GM12878 (cell line): Measurements from ENCODE around the gene MYL12B. TPM values are rescaled to one million over a fixed set of nuclear protein-coding genes. Genes with fewer than 3 reads are reported as not detected.
A peak's percentile ranks its signal among the peaks of the same experiment; 100 is the strongest.

Experiments used
- ATF2 ChIP-seq: IDR thresholded peaks from 2 replicates; pipeline ENCODE4 v1.6.1; 2012; ENCODE audit warnings: low read length, inconsistent platforms
- ATF7 ChIP-seq: fragments of 450-650 bp; IDR thresholded peaks from 2 replicates; pipeline ENCODE4 v1.6.1; 2016; ENCODE audit warnings: low read depth, mild to moderate bottlenecking
- CEBPB ChIP-seq, 2 experiments: fragments of 150-350 bp in 1 of 2; IDR thresholded peaks; 2 replicates each; pipeline ENCODE4 v1.6.1; 2012 to 2014; ENCODE audit warnings: low read depth in 2 of 2, low read length in 2 of 2, borderline replicate concordance in 1 of 2, inconsistent platforms in 1 of 2
- CUX1 ChIP-seq: IDR thresholded peaks from 2 replicates; pipeline ENCODE4 v1.6.1; 2012; ENCODE audit warnings: improper control_type of control experiment, low read depth, low read length; ENCODE audit not compliant: insufficient replicate concordance
- EED ChIP-seq: sonication (generic); IDR thresholded peaks from 2 replicates; pipeline ENCODE4 v1.6.1; 2016; ENCODE audit warnings: antibody characterized with exemption, low read depth
- ETV6 ChIP-seq, 2 experiments: fragments of 450-650 bp in 1 of 2; IDR thresholded peaks in 1 of 2; conservative IDR thresholded peaks in 1 of 2; 2 replicates each; pipeline ENCODE4 v1.6.1; 2014; ENCODE audit warnings: antibody characterized with exemption in 1 of 2, borderline replicate concordance in 1 of 2, low read depth in 1 of 2, mild to moderate bottlenecking in 1 of 2, moderate library complexity in 1 of 2
- FOXM1 ChIP-seq: IDR thresholded peaks from 2 replicates; pipeline ENCODE4 v1.6.1; 2012; ENCODE audit warnings: low read depth, mild to moderate bottlenecking, inconsistent platforms, low read length, moderate library complexity
- HDGF ChIP-seq: fragments of 450-650 bp; IDR thresholded peaks from 2 replicates; pipeline ENCODE4 v1.6.1; 2016; ENCODE audit warnings: antibody characterized with exemption
- IKZF1 ChIP-seq: fragments of 450-650 bp; conservative IDR thresholded peaks from 2 replicates; pipeline ENCODE4 v1.6.1; 2017; ENCODE audit warnings: antibody characterized with exemption, mild to moderate bottlenecking
- IRF3 ChIP-seq: fragments of 450-650 bp; IDR thresholded peaks from 2 replicates; pipeline ENCODE4 v1.6.1; 2014; ENCODE audit warnings: mild to moderate bottlenecking
- IRF4 ChIP-seq: IDR thresholded peaks from 2 replicates; pipeline ENCODE4 v1.6.1; 2011; ENCODE audit warnings: low read depth, low read length
- MEF2A ChIP-seq: IDR thresholded peaks from 2 replicates; pipeline ENCODE4 v1.6.1; 2011; ENCODE audit warnings: low read depth, mild to moderate bottlenecking, low read length, moderate library complexity; ENCODE audit not compliant: insufficient read depth
- MTA3 ChIP-seq: IDR thresholded peaks from 2 replicates; pipeline ENCODE4 v1.6.1; 2012; ENCODE audit warnings: low read length, inconsistent platforms, borderline replicate concordance
- NFYA ChIP-seq: IDR thresholded peaks from 2 replicates; pipeline ENCODE4 v1.6.1; 2011; ENCODE audit warnings: low read depth, mild to moderate bottlenecking, low read length, improper control_type of control experiment, borderline replicate concordance
- POLR2A ChIP-seq: IDR thresholded peaks from 2 replicates; pipeline ENCODE4 v1.6.1; 2011; ENCODE audit warnings: low read depth, mild to moderate bottlenecking, low read length
- RBBP5 ChIP-seq: fragments of 200-600 bp; sonication (generic); conservative IDR thresholded peaks from 2 replicates; pipeline ENCODE4 v1.6.1; 2016
- RCOR1 ChIP-seq: conservative IDR thresholded peaks from 2 replicates; pipeline ENCODE4 v1.6.1; 2012; ENCODE audit warnings: low read depth, low read length, improper control_type of control experiment
- SMC3 ChIP-seq: IDR thresholded peaks from 2 replicates; pipeline ENCODE4 v1.6.1; 2011; ENCODE audit warnings: low read length, improper control_type of control experiment, borderline replicate concordance
- SPI1 ChIP-seq: IDR thresholded peaks from 2 replicates; pipeline ENCODE4 v1.6.1; 2011; ENCODE audit warnings: low read depth, mild to moderate bottlenecking, low read length, moderate library complexity, borderline replicate concordance; ENCODE audit not compliant: insufficient read depth
- SREBF1 ChIP-seq: IDR thresholded peaks from 2 replicates; pipeline ENCODE4 v1.6.1; 2012; ENCODE audit warnings: mild to moderate bottlenecking, low read length
- TBL1XR1 ChIP-seq: IDR thresholded peaks from 2 replicates; pipeline ENCODE4 v1.6.1; 2012; ENCODE audit warnings: low read depth, low read length, improper control_type of control experiment
- TCF7 ChIP-seq: IDR thresholded peaks from 2 replicates; pipeline ENCODE4 v1.6.1; 2014; ENCODE audit warnings: antibody characterized with exemption, borderline replicate concordance
- ZBED1 ChIP-seq: IDR thresholded peaks from 2 replicates; pipeline ENCODE4 v1.6.1; 2016; ENCODE audit warnings: borderline replicate concordance
- polyA plus RNA-seq, 11 experiments: library from polyadenylated mRNA; depleted of rRNA in 4 of 11; unstranded in 6 of 11; stranded (reverse) in 5 of 11; fragments of >200 nt; fragmentation: Nextera tagmentation in 4 of 11; fragmentation: Illumina TruSeq in 1 of 11; extraction: Ambion mirVana in 4 of 11; extraction: Trizol in 1 of 11; gene quantifications; 1 replicate in 1 of 11; 2 replicates in 10 of 11; pipeline versions ENCODE4 v1.2.1 to v1.2.3, GENCODE V29; 2011 to 2016; ENCODE audit warnings: inconsistent platforms in 2 of 11, missing spikeins in 2 of 11, low read depth in 1 of 11
- total RNA-seq, 4 experiments: library from RNA; depleted of rRNA in 3 of 4; stranded (reverse); fragments of >200 nt in 3 of 4; fragmentation: Illumina TruSeq in 1 of 4; extraction: Trizol in 1 of 4; gene quantifications; 2 replicates each; pipeline versions ENCODE4 v1.2.1 to v1.2.3, GENCODE V29; 2013 to 2021

Gene MYL12B
- total and polyA plus RNA-seq, 10 of the 15 experiments (the other 5 are each of a cell fraction or from before 2014, with no cell fraction given), result 179 to 739 (median 400) TPM

GRCh38 chr18:3279201-3280185, 17.6 kb downstream of the MYL12B start (continued):
- no peak for TF ChIP-seq IRF3
- TF ChIP-seq ATF7, result 0 out of 2 replicates have a peak, but pooled peaks have one; percentile 14
- TF ChIP-seq IKZF1, result peak; percentile 72
- peak; percentile 15; the same call in 1 of the 2 replicates for TF ChIP-seq SMC3
- TF ChIP-seq IRF4, result 0 out of 2 replicates have a peak, but pooled peaks have one; percentile 25
- TF ChIP-seq ETV6 (conservative IDR thresholded peaks at IDR 0.05 in 1 of 2, IDR thresholded peaks at IDR 0.05 in 1 of 2; ENCODE audit: borderline replicate concordance in 1 of 2, low read depth in 1 of 2), result peak in 1 of 2 experiments; percentile 35; a peak in 1 of 4 replicates
- TF ChIP-seq ZBED1, result no peak; the same call in 1 of the 2 replicates
- 0 out of 4 replicates have a peak, but pooled peaks of 1 of the 2 experiments have one; percentile 4 for TF ChIP-seq CEBPB (IDR thresholded peaks at IDR 0.05; ENCODE audit: borderline replicate concordance in 1 of 2, low read depth in 2 of 2, low read length in 2 of 2)
- peak; percentile 56; the same call in 1 of the 2 replicates for TF ChIP-seq FOXM1
- peak; percentile 92 for TF ChIP-seq MEF2A
- no peak for TF ChIP-seq HDGF
- peak; percentile 86 for TF ChIP-seq MTA3
- peak; percentile 90 for TF ChIP-seq SPI1
- TF ChIP-seq EED, result peak; percentile 54; the same call in 1 of the 2 replicates
- TF ChIP-seq POLR2A, result peak; percentile 46
- TF ChIP-seq ATF2, result peak; percentile 72
- no peak for TF ChIP-seq RBBP5
- no peak for TF ChIP-seq RCOR1
- TF ChIP-seq TBL1XR1, result no peak
- TF ChIP-seq SREBF1, result no peak
- TF ChIP-seq TCF7, result peak; percentile 31
- no peak for TF ChIP-seq NFYA
- peak; percentile 29 for TF ChIP-seq CUX1
